Measurements from ENCODE around the gene STK36.

STK36 gene

GRCh38 chr2:218671654-218672566 is at the start of gene STK36, which contains the start of gene RNF25:
TSS of gene STK36 (plus strand) at chr2:218672086. CDS start at chr2:218672830, 744 bp downstream.
TSS of gene RNF25 (minus strand) at chr2:218672002. CDS start at chr2:218671970, 32 bp downstream.
- TF ChIP-seq CTCF (IDR thresholded peaks at IDR 0.05; ENCODE audit: low read depth, low read length) (no peak), EZH2phosphoT487 (IDR thresholded peaks at IDR 0.05; ENCODE audit: low read depth) (no peak)
- no peaks in the 10 kb centered on the region for H3K36me3 ChIP-seq (replicated peaks; ENCODE audit: low read depth, low read length)
- H3K4me3 ChIP-seq (ENCODE audit: low read length), result peak within 1 kb of the TSS; percentile 92
- peak within 1 kb of the TSS; percentile 95 for H2AFZ ChIP-seq (ENCODE audit: low read depth, low read length)
- H3K79me2 ChIP-seq (ENCODE audit: low read length), result peaks cover 12% of the 10 kb centered on the region
- peaks cover 11% of the 10 kb centered on the region; the same call in 1 of the 2 replicates for H3K4me1 ChIP-seq (ENCODE audit: low read length)
- peak within 1 kb of the TSS; percentile 72 for H3K9ac ChIP-seq (ENCODE audit: low read length)
- H3K4me2 ChIP-seq (ENCODE audit: low read length), result peak within 1 kb of the TSS; percentile 90
- H3K27me3 ChIP-seq (ENCODE audit: low read depth, low read length), result no peaks in the 10 kb centered on the region
- no peaks in the 10 kb centered on the region for H3K9me3 ChIP-seq (ENCODE audit: insufficient read depth, low read length)
- no peaks in the 10 kb centered on the region for H4K20me1 ChIP-seq (ENCODE audit: insufficient read depth, low read length)
- no peak within 1 kb of the TSS; the same call in 1 of the 2 replicates for H3K27ac ChIP-seq (ENCODE audit: low read length)

- no peaks in the 10 kb centered on the region for H3K9me3 ChIP-seq (ENCODE audit: insufficient read depth, low read length)
- no peaks in the 10 kb centered on the region for H3K79me2 ChIP-seq (ENCODE audit: low read length)
- TF ChIP-seq CTCF (IDR thresholded peaks at IDR 0.05; ENCODE audit: low read depth, low read length) (no peak), EZH2phosphoT487 (IDR thresholded peaks at IDR 0.05; ENCODE audit: low read depth) (no peak)
- no peak overlapping the region for H3K27ac ChIP-seq (ENCODE audit: low read length)
- H2AFZ ChIP-seq (ENCODE audit: low read depth, low read length), result peak overlapping the region; percentile 64; the same call in 1 of the 2 replicates
- H3K9ac ChIP-seq (ENCODE audit: low read length), result no peak overlapping the region; the same call in 1 of the 2 replicates
- H3K27me3 ChIP-seq (ENCODE audit: low read depth, low read length), result no peaks in the 10 kb centered on the region
- no peak overlapping the region for H3K4me3 ChIP-seq (ENCODE audit: low read length)
- no peaks in the 10 kb centered on the region for H3K36me3 ChIP-seq (replicated peaks; ENCODE audit: low read depth, low read length)
- H4K20me1 ChIP-seq (ENCODE audit: insufficient read depth, low read length), result no peaks in the 10 kb centered on the region
- H3K4me1 ChIP-seq (ENCODE audit: low read length), result peaks cover 18% of the 10 kb centered on the region
- H3K4me2 ChIP-seq (ENCODE audit: low read length), result peak overlapping the region; percentile 47
These were observed 49.1 kb upstream of the STK36 start for GRCh38 chr2:218622606-218623365.

GRCh38 chr2:218623366-218623705 is 48.5 kb upstream of the STK36 start:
- H4K20me1 ChIP-seq (ENCODE audit: insufficient read depth, low read length), result no peaks in the 10 kb centered on the region
- H3K9me3 ChIP-seq (ENCODE audit: insufficient read depth, low read length), result no peaks in the 10 kb centered on the region
- no peaks in the 10 kb centered on the region for H3K79me2 ChIP-seq (ENCODE audit: low read length)
- H2AFZ ChIP-seq (ENCODE audit: low read depth, low read length), result peak overlapping the region; percentile 64; the same call in 1 of the 2 replicates
- H3K27me3 ChIP-seq (ENCODE audit: low read depth, low read length), result no peaks in the 10 kb centered on the region
- no peak overlapping the region; the same call in 1 of the 2 replicates for H3K9ac ChIP-seq (ENCODE audit: low read length)
- peaks cover 22% of the 10 kb centered on the region for H3K4me1 ChIP-seq (ENCODE audit: low read length)
- TF ChIP-seq EZH2phosphoT487 (IDR thresholded peaks at IDR 0.05; ENCODE audit: low read depth) (no peak), CTCF (IDR thresholded peaks at IDR 0.05; ENCODE audit: low read depth, low read length) (no peak)
- peak overlapping the region; percentile 47 for H3K4me2 ChIP-seq (ENCODE audit: low read length)
- no peak overlapping the region for H3K4me3 ChIP-seq (ENCODE audit: low read length)
- no peaks in the 10 kb centered on the region for H3K36me3 ChIP-seq (replicated peaks; ENCODE audit: low read depth, low read length)
- H3K27ac ChIP-seq (ENCODE audit: low read length), result no peak overlapping the region

GRCh38 chr2:218626369-218626768 is 45.5 kb upstream of the STK36 start:
- H3K4me2 ChIP-seq (ENCODE audit: low read length), result no peak overlapping the region
- no peaks in the 10 kb centered on the region for H4K20me1 ChIP-seq (ENCODE audit: insufficient read depth, low read length)
- no peak overlapping the region for H3K27ac ChIP-seq (ENCODE audit: low read length)
- H2AFZ ChIP-seq (ENCODE audit: low read depth, low read length), result no peak overlapping the region
- no peaks in the 10 kb centered on the region for H3K9me3 ChIP-seq (ENCODE audit: insufficient read depth, low read length)
- no peak overlapping the region for H3K9ac ChIP-seq (ENCODE audit: low read length)
- no peaks in the 10 kb centered on the region for H3K79me2 ChIP-seq (ENCODE audit: low read length)
- TF ChIP-seq CTCF (IDR thresholded peaks at IDR 0.05; ENCODE audit: low read depth, low read length) (no peak), EZH2phosphoT487 (IDR thresholded peaks at IDR 0.05; ENCODE audit: low read depth) (no peak)
- H3K4me1 ChIP-seq (ENCODE audit: low read length), result peaks cover 22% of the 10 kb centered on the region
- H3K4me3 ChIP-seq (ENCODE audit: low read length), result no peak overlapping the region
- no peaks in the 10 kb centered on the region for H3K36me3 ChIP-seq (replicated peaks; ENCODE audit: low read depth, low read length)
- no peaks in the 10 kb centered on the region for H3K27me3 ChIP-seq (ENCODE audit: low read depth, low read length)
